Keratinocyte (primary cell): Measurements from ENCODE around the gene KIF16B.

ENCODE experiments used
- EZH2 ChIP-seq: IDR thresholded peaks from one replicate; pipeline ENCODE4 v1.6.1; 2012; ENCODE audit warnings: inconsistent platforms, mild to moderate bottlenecking, low read length, moderate library complexity
- TF ChIP-seq, protein P1 (sequence below), 3 experiments: IDR thresholded peaks in 1 of 3; conservative IDR thresholded peaks in 1 of 3; optimal IDR thresholded peaks in 1 of 3; 2 replicates in 2 of 3; 3 replicates in 1 of 3; pipeline versions ENCODE3 to v1.5.1; 2011; ENCODE audit warnings: low read length in 3 of 3, mild to moderate bottlenecking in 3 of 3, moderate library complexity in 2 of 3, control low read depth in 1 of 3, inconsistent platforms in 1 of 3; ENCODE audit not compliant: insufficient read depth in 2 of 3; ENCODE audit errors: extremely low read depth in 1 of 3

DNA sequence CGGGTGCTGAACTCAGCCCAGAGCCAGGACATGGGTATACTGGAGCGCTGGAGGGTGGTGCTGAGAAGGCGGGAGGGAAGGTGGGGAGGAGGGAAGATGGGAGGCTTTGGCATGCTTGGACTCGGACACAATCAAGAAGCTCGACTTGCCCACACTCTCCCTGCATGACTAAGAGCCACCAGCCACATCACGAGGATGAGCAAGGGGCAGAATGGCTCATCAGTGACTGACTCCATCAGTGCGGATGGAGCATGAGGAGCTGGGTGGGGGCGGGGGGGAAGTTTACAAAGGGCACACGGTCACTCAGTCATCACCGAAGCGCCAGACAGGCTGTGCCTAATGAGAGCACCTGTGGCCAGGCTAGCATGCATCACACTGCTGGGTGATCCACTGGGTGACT, 222.8 kb downstream of the KIF16B start:
- TF ChIP-seq, protein P1, sequence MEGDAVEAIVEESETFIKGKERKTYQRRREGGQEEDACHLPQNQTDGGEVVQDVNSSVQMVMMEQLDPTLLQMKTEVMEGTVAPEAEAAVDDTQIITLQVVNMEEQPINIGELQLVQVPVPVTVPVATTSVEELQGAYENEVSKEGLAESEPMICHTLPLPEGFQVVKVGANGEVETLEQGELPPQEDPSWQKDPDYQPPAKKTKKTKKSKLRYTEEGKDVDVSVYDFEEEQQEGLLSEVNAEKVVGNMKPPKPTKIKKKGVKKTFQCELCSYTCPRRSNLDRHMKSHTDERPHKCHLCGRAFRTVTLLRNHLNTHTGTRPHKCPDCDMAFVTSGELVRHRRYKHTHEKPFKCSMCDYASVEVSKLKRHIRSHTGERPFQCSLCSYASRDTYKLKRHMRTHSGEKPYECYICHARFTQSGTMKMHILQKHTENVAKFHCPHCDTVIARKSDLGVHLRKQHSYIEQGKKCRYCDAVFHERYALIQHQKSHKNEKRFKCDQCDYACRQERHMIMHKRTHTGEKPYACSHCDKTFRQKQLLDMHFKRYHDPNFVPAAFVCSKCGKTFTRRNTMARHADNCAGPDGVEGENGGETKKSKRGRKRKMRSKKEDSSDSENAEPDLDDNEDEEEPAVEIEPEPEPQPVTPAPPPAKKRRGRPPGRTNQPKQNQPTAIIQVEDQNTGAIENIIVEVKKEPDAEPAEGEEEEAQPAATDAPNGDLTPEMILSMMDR (optimal IDR thresholded peaks at IDR 0.05 in 1 of 3, IDR thresholded peaks at IDR 0.05 in 1 of 3, conservative IDR thresholded peaks at IDR 0.05 in 1 of 3; ENCODE audit: extremely low read depth in 1 of 3, insufficient read depth in 2 of 3, low read length in 3 of 3): no peak
- TF ChIP-seq EZH2: no peak
